ENCODE results near the gene SEZ6L.

The SEZ6L gene

GRCh38 chr22:26377170-26377830, 208.0 kb downstream of the SEZ6L start:
- no peak for TF ChIP-seq EGR1 (IDR thresholded peaks at IDR 0.05)
- TF ChIP-seq MAX (IDR thresholded peaks at IDR 0.05) = no peak
- no peak for TF ChIP-seq TAF1 (IDR thresholded peaks at IDR 0.05; ENCODE audit: low read depth)
- TF ChIP-seq FOXM1 (IDR thresholded peaks at IDR 0.05; ENCODE audit: borderline replicate concordance, low read depth) = no peak
- no peak for TF ChIP-seq EP300 (IDR thresholded peaks at IDR 0.05; ENCODE audit: borderline replicate concordance)

- TF ChIP-seq TCF12 (IDR thresholded peaks at IDR 0.05; ENCODE audit: low read depth) (no peak), FOXM1 (IDR thresholded peaks at IDR 0.05; ENCODE audit: borderline replicate concordance, low read depth) (no peak), CREB1 (IDR thresholded peaks at IDR 0.05; ENCODE audit: low read depth) (no peak), MAX (IDR thresholded peaks at IDR 0.05) (no peak), TEAD4 (IDR thresholded peaks at IDR 0.05) (no peak), RAD21 (IDR thresholded peaks at IDR 0.05; ENCODE audit: low read depth) (no peak), CEBPB (IDR thresholded peaks at IDR 0.05) (no peak), EP300 (IDR thresholded peaks at IDR 0.05; ENCODE audit: borderline replicate concordance) (no peak), YY1 (IDR thresholded peaks at IDR 0.05; ENCODE audit: low read depth) (no peak), EGR1 (IDR thresholded peaks at IDR 0.05) (no peak), ZBTB7A (IDR thresholded peaks at IDR 0.05; ENCODE audit: low read depth) (no peak)
Observed at GRCh38 chr22:26380072-26380830, 211.0 kb downstream of the SEZ6L start.

- no peak for TF ChIP-seq RAD21 (IDR thresholded peaks at IDR 0.05; ENCODE audit: low read depth)
- TF ChIP-seq REST (IDR thresholded peaks at IDR 0.05; ENCODE audit: low read depth) = no peak
- no peak for TF ChIP-seq CEBPB (IDR thresholded peaks at IDR 0.05)
- TF ChIP-seq USF1 (IDR thresholded peaks at IDR 0.05) = no peak
- no peak for TF ChIP-seq CREB1 (IDR thresholded peaks at IDR 0.05; ENCODE audit: low read depth)
- no peak for TF ChIP-seq NFIC (IDR thresholded peaks at IDR 0.05)
- no peak for TF ChIP-seq EP300 (IDR thresholded peaks at IDR 0.05; ENCODE audit: borderline replicate concordance)
- TF ChIP-seq YY1 (IDR thresholded peaks at IDR 0.05; ENCODE audit: low read depth) = no peak
- no peak for TF ChIP-seq TCF12 (IDR thresholded peaks at IDR 0.05; ENCODE audit: low read depth)
- no peak for TF ChIP-seq TAF1 (IDR thresholded peaks at IDR 0.05; ENCODE audit: low read depth)
- TF ChIP-seq FOXM1 (IDR thresholded peaks at IDR 0.05; ENCODE audit: borderline replicate concordance, low read depth) = no peak
- TF ChIP-seq TEAD4 (IDR thresholded peaks at IDR 0.05) = no peak
- no peak for TF ChIP-seq MAX (IDR thresholded peaks at IDR 0.05)
- TF ChIP-seq EGR1 (IDR thresholded peaks at IDR 0.05) = no peak
- no peak for TF ChIP-seq ZBTB7A (IDR thresholded peaks at IDR 0.05; ENCODE audit: low read depth)
Observed at GRCh38 chr22:26382782-26383181, 213.5 kb downstream of the SEZ6L start.

- TF ChIP-seq NFIC (IDR thresholded peaks at IDR 0.05) (no peak), USF1 (IDR thresholded peaks at IDR 0.05) (no peak), ZBTB7A (IDR thresholded peaks at IDR 0.05; ENCODE audit: low read depth) (no peak), YY1 (IDR thresholded peaks at IDR 0.05; ENCODE audit: low read depth) (no peak), TEAD4 (IDR thresholded peaks at IDR 0.05) (no peak), MAX (IDR thresholded peaks at IDR 0.05) (no peak), FOXM1 (IDR thresholded peaks at IDR 0.05; ENCODE audit: borderline replicate concordance, low read depth) (no peak), RAD21 (IDR thresholded peaks at IDR 0.05; ENCODE audit: low read depth) (no peak), CEBPB (IDR thresholded peaks at IDR 0.05) (no peak), EP300 (IDR thresholded peaks at IDR 0.05; ENCODE audit: borderline replicate concordance) (no peak)
Observed at GRCh38 chr22:26383968-26384556, 214.8 kb downstream of the SEZ6L start.

- TF ChIP-seq EP300 (IDR thresholded peaks at IDR 0.05; ENCODE audit: borderline replicate concordance) = no peak
- TF ChIP-seq FOXM1 (IDR thresholded peaks at IDR 0.05; ENCODE audit: borderline replicate concordance, low read depth) = no peak
- TF ChIP-seq MAX (IDR thresholded peaks at IDR 0.05) = no peak
- no peak for TF ChIP-seq RAD21 (IDR thresholded peaks at IDR 0.05; ENCODE audit: low read depth)
- TF ChIP-seq CEBPB (IDR thresholded peaks at IDR 0.05) = no peak
- TF ChIP-seq TCF12 (IDR thresholded peaks at IDR 0.05; ENCODE audit: low read depth) = no peak
- TF ChIP-seq YY1 (IDR thresholded peaks at IDR 0.05; ENCODE audit: low read depth) = no peak
- no peak for TF ChIP-seq EGR1 (IDR thresholded peaks at IDR 0.05)
- TF ChIP-seq CREB1 (IDR thresholded peaks at IDR 0.05; ENCODE audit: low read depth) = no peak
- no peak for TF ChIP-seq USF1 (IDR thresholded peaks at IDR 0.05)
- TF ChIP-seq TAF1 (IDR thresholded peaks at IDR 0.05; ENCODE audit: low read depth) = no peak
- TF ChIP-seq ZBTB7A (IDR thresholded peaks at IDR 0.05; ENCODE audit: low read depth) = no peak
- no peak for TF ChIP-seq NFIC (IDR thresholded peaks at IDR 0.05)
- TF ChIP-seq TEAD4 (IDR thresholded peaks at IDR 0.05) = no peak
- no peak for TF ChIP-seq REST (IDR thresholded peaks at IDR 0.05; ENCODE audit: low read depth)
Observed at GRCh38 chr22:26385164-26385563, 215.9 kb downstream of the SEZ6L start.
